GM12875 (cell line): ENCODE measurements around the gene HLCS.

Experiments
- H3K4me3 ChIP-seq: one replicate; pipeline ENCODE4 v1.5.1; 2011; ENCODE audit warnings: low read depth, low read length, control low read depth
- CTCF ChIP-seq: IDR thresholded peaks from 2 replicates; pipeline ENCODE4 v1.5.1; 2011; ENCODE audit warnings: low read depth, mild to moderate bottlenecking, control low read depth, inconsistent platforms, low read length, moderate library complexity, borderline replicate concordance; ENCODE audit not compliant: insufficient read depth

HLCS gene

GRCh38 chr21:36803051-36803645 lies 163.3 kb downstream of the HLCS start:
- no peak for TF ChIP-seq CTCF
- no peak overlapping the region for H3K4me3 ChIP-seq

- no peak for TF ChIP-seq CTCF
- H3K4me3 ChIP-seq, result no peak overlapping the region
Measured at GRCh38 chr21:36800734-36801133, 165.7 kb downstream of the HLCS start.

- H3K4me3 ChIP-seq, result no peak overlapping the region
- TF ChIP-seq CTCF, result no peak
Measured at GRCh38 chr21:36799869-36800268, 166.6 kb downstream of the HLCS start.

GRCh38 chr21:36798491-36798890 lies 168.0 kb downstream of the HLCS start:
- no peak for TF ChIP-seq CTCF

GRCh38 chr21:36796070-36796469 lies 170.4 kb downstream of the HLCS start:
- no peak overlapping the region for H3K4me3 ChIP-seq
- TF ChIP-seq CTCF, result no peak

More at GRCh38 chr21:36798491-36798890, 168.0 kb downstream of the HLCS start:
- no peak overlapping the region for H3K4me3 ChIP-seq

GRCh38 chr21:36792505-36792967 lies 173.9 kb downstream of the HLCS start:
- no peak for TF ChIP-seq CTCF
- H3K4me3 ChIP-seq, result no peak overlapping the region

GRCh38 chr21:36791695-36792470 lies 174.6 kb downstream of the HLCS start:
- no peak overlapping the region for H3K4me3 ChIP-seq
- TF ChIP-seq CTCF, result no peak
